ENCODE results near the gene CASP7. TPM values are rescaled to one million over a fixed set of nuclear protein-coding genes. Genes with fewer than 3 reads are reported as not detected.

CASP7 gene
- total and polyA plus RNA-seq, 2 of the 8 experiments (the other 6 are each of a cell fraction or from before 2014, with no cell fraction given) = 2.3 to 4.1 TPM

DNA sequence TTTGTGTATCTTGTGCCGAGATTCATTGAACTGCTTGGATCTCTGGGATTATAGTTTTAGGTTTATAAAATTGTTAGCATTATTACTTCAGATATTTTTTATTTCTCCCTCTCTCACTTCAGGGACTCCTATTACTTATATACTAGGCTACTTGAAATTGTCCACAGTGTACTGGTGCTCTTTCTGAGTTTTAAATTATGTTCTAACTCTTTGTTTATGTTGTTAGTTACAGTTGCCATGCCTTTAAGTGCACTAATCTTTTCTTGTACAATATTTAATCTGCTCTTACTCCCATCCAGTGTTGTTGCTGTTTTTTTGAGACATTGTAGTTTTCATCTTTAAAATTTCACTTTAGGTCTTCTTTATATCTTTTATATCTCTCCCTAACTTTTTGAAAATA is 84.9 kb downstream of the CASP7 start:
- Histone ChIP-seq H2BK12ac (ENCODE audit: low read depth, low read length) (no peak overlapping the region), H4K8ac (ENCODE audit: extremely low read depth, insufficient read depth, low read length) (no peak overlapping the region), H3K14ac (ENCODE audit: insufficient read length) (no peak overlapping the region), H3K4ac (replicated peaks; ENCODE audit: insufficient read length, low read depth, low read length) (no peak overlapping the region), H2BK120ac (replicated peaks; ENCODE audit: low read depth, low read length) (no peak overlapping the region), H3K9me3 (ENCODE audit: insufficient read depth in 2 of 2, low read depth in 1 of 2, low read length in 1 of 2) (peaks cover 0 to 6% of the 10 kb centered on the region in 2 experiments; a peak in 1 of 4 replicates), H3K79me2 (ENCODE audit: control insufficient read depth in 1 of 2, insufficient read depth in 2 of 2, low read length in 2 of 2) (no peaks in the 10 kb centered on the region), H4K5ac (ENCODE audit: insufficient read length, low read depth, low read length) (no peak overlapping the region), H3K4me3 (ENCODE audit: extremely low read depth in 1 of 4, insufficient read depth in 2 of 4, low read depth in 3 of 4, low read length in 4 of 4) (no peak overlapping the region), H3K36me3 (ENCODE audit: control insufficient read depth in 2 of 4, insufficient read depth in 4 of 4, low read length in 3 of 4) (no peaks in the 10 kb centered on the region), H3K56ac (replicated peaks; ENCODE audit: insufficient read length, low read depth, low read length) (no peak overlapping the region), H3K23ac (ENCODE audit: insufficient read length) (no peak overlapping the region), H2BK5ac (ENCODE audit: low read depth, low read length) (no peak overlapping the region), H4K91ac (replicated peaks; ENCODE audit: insufficient read length, low read length) (no peak overlapping the region), H2AFZ (ENCODE audit: low read length) (no peak overlapping the region), H2BK15ac (ENCODE audit: low read length) (no peak overlapping the region), H3K4me2 (ENCODE audit: insufficient read depth in 1 of 2, low read depth in 2 of 2, low read length in 2 of 2) (no peak overlapping the region), H4K20me1 (replicated peaks in 1 of 2; ENCODE audit: control insufficient read depth in 1 of 2, insufficient read depth in 2 of 2, low read length in 2 of 2) (no peaks in the 10 kb centered on the region), H3K9ac (replicated peaks in 1 of 4; ENCODE audit: extremely low read depth in 1 of 4, low read depth in 3 of 4, low read length in 3 of 4) (no peak overlapping the region), H3K23me2 (ENCODE audit: low read depth, low read length) (no peaks in the 10 kb centered on the region), H2AK5ac (ENCODE audit: low read depth, low read length) (no peak overlapping the region), H3K27ac (ENCODE audit: low read depth, low read length) (no peak overlapping the region), H3K27me3 (replicated peaks in 1 of 4; ENCODE audit: control insufficient read depth in 3 of 4, extremely low read depth in 1 of 4, insufficient read depth in 3 of 4, low read length in 3 of 4) (no peaks in the 10 kb centered on the region), H3K4me1 (replicated peaks in 1 of 4; ENCODE audit: control insufficient read depth in 3 of 4, insufficient read depth in 4 of 4, low read length in 3 of 4) (no peaks in the 10 kb centered on the region), H2BK20ac (ENCODE audit: low read length) (no peak overlapping the region), H3K79me1 (ENCODE audit: low read depth, low read length) (no peaks in the 10 kb centered on the region), H3K18ac (ENCODE audit: extremely low read depth, low read length) (no peak overlapping the region)
- CTCF ChIA-PET (ENCODE audit: partially characterized antibody) = no interaction called here
- TF ChIP-seq POLR2AphosphoS5 (IDR thresholded peaks at IDR 0.05; ENCODE audit: low read depth, low read length) (no peak), MAFK (IDR thresholded peaks at IDR 0.05; ENCODE audit: low read depth, low read length) (no peak), NRF1 (IDR thresholded peaks at IDR 0.05; ENCODE audit: low read depth, low read length) (no peak), RBBP5 (IDR thresholded peaks at IDR 0.05; ENCODE audit: borderline replicate concordance, low read depth, low read length) (no peak), FOSL1 (IDR thresholded peaks at IDR 0.05; ENCODE audit: insufficient read depth, low read depth, low read length) (no peak), BRCA1 (IDR thresholded peaks at IDR 0.05; ENCODE audit: low read depth, low read length) (no peak), TAF7 (optimal IDR thresholded peaks at IDR 0.05; ENCODE audit: borderline replicate concordance, low read depth, low read length) (no peak), SRF (IDR thresholded peaks at IDR 0.05; ENCODE audit: low read depth, low read length) (no peak), POLR2A (IDR thresholded peaks at IDR 0.05; ENCODE audit: control extremely low read depth in 1 of 2, low read depth in 2 of 2, low read length in 2 of 2) (no peak)
- FAIRE-seq (no peak), DNase-seq (ENCODE audit: low read depth in 1 of 2, low spot score in 2 of 2) (no peak)
- POLR2A ChIA-PET (ENCODE audit: partially characterized antibody) = no interaction called here
- WGBS, 2 experiments (ENCODE audit: extremely low coverage in 1 of 2, insufficient coverage in 1 of 2, insufficient read length in 1 of 2, insufficient replicate concordance in 2 of 2, low coverage in 1 of 2, low lambda C conversion rate in 2 of 2, missing lambda C conversion rate in 1 of 2) = 80% methylated on average over 1 of the region's 1 CpG; no CpG with 5 or more reads in 1 of the 2 experiments
